ENCODE data around the gene MAB21L2.

Gene MAB21L2

DNA sequence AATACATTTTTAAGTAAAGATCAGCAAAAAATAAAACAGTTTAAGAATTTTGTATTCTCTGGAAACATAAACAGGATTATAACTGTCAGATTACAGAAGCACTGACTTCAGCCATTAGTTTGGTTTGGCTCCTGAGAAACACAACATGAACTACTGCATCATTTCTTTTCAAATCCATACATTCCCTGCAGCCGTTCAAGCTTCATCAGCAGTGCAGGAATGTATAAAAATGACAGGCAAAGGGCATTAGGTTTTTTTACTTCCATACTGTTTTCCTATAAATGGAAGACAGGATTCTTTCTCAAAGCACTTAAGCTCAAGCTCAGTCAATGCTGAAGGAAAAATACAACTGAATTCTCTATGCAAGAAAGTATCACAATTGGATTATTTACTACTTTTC is 4.2 kb upstream of the MAB21L2 start:
- Histone ChIP-seq H3K4me3 (ENCODE audit: low read length) (no peak overlapping the region), H3K27me3 (ENCODE audit: control insufficient read depth, insufficient read depth, low read length) (no peaks in the 10 kb centered on the region), H3K9me3 (replicated peaks; ENCODE audit: low read length) (no peaks in the 10 kb centered on the region), H3K4me1 (ENCODE audit: control insufficient read depth, insufficient read depth, low read length) (peaks cover 13% of the 10 kb centered on the region), H3K9ac (ENCODE audit: low read depth, low read length) (no peak overlapping the region), H3K4me2 (ENCODE audit: low read length) (no peak overlapping the region), H3K36me3 (ENCODE audit: insufficient read depth, low read length) (peaks cover under 1% of the 10 kb centered on the region)

DNA sequence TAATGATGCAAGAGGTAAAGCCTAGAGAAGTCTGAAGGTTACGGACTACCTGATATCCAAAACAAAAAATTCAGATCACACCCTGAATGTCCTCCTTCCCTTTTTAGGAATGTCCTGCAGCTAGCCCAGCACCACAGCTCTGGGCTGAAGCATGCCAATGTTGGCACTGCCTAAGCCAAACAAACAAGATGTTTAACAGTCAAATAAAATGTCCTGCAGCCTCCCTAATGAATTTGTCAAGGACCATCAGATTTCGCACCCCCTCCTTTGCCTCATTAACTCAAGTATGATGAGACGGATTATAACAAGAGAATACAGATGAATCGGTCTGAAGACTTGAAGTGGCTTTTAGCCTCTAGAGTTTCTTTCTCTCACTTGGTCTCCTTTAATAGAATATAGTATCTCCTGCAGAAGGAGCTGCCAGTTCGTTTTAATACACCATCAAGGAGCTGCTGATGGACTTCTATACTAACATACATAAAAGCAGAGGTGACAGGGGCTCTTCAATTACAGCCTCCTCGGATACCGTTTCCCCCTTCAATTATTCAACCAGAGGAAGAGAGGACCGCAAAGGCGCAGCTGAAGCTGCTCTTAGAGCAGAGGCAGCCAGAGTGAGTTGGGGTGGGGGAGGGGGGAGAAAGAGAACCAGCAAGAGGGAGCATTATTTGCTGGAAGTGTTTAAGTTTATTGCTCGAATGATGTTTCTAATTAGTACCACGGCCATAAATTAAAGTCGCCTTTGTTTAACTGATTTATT is 3.0 kb upstream of the MAB21L2 start:
- Histone ChIP-seq H3K27me3 (ENCODE audit: control insufficient read depth, insufficient read depth, low read length) (no peaks in the 10 kb centered on the region), H3K4me3 (ENCODE audit: low read length) (peak overlapping the region; percentile 85), H3K9me3 (replicated peaks; ENCODE audit: low read length) (no peaks in the 10 kb centered on the region), H3K36me3 (ENCODE audit: insufficient read depth, low read length) (peaks cover 5% of the 10 kb centered on the region), H3K9ac (ENCODE audit: low read depth, low read length) (peak overlapping the region; percentile 78), H3K4me2 (ENCODE audit: low read length) (peak overlapping the region; percentile 93), H3K4me1 (ENCODE audit: control insufficient read depth, insufficient read depth, low read length) (peaks cover 7% of the 10 kb centered on the region)

DNA sequence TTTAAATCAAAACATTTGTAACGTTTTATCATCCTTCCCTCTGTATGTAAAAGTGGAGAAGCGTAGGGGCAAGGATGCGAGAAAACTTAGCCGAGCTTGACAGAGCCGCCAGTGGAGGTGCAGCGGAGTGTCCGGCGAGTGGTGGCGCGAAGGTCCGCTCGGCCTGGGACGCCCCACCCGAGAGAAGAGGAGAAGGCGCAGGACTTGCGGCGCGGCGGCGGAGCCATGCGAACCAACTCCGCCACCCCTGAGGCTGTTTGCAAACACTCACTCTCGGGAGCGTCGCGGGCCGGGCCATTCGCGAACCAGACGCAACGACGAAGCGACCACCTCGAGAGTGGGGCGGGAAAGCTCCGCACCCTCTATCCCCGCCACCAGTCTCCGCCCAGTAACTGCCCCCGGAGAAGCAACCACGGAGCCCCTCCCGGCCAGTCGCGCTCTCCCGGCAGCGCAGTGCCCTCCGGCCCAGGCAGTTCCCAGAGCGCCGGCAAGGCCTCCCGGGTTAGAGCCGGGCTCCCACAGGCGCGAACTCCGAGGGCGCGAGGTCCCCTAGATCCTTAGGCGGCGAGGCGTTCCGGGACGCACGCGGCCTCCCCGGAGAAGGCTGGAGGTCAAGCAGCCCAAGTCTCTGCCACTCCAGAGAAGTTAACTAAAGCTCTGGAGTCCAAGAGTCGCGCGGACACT is 2.3 kb upstream of the MAB21L2 start:
- Histone ChIP-seq H3K36me3 (ENCODE audit: insufficient read depth, low read length) (peaks cover 5% of the 10 kb centered on the region), H3K27me3 (ENCODE audit: control insufficient read depth, insufficient read depth, low read length) (no peaks in the 10 kb centered on the region), H3K9me3 (replicated peaks; ENCODE audit: low read length) (no peaks in the 10 kb centered on the region), H3K4me1 (ENCODE audit: control insufficient read depth, insufficient read depth, low read length) (peaks cover 7% of the 10 kb centered on the region), H3K4me3 (ENCODE audit: low read length) (peak overlapping the region; percentile 85), H3K9ac (ENCODE audit: low read depth, low read length) (peak overlapping the region; percentile 78), H3K4me2 (ENCODE audit: low read length) (peak overlapping the region; percentile 93)

DNA sequence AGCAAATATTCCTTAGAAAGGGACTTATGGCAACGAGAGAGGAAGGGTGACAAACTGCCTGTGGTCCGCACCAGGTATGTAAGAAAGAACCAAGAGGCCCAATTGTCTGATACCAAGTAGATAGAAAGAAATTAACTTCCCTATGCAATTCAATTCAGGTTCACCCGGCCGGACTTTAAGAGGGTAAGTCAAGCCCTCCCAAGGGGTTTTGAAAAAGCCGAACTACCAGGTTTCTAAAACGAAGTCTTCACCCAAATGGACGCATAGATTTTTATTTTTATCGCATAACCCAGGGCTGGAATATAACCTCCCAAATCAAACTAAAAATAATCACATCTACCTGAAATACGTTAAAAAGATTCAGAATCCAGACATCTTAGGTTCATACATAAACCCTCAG is 1.6 kb upstream of the MAB21L2 start:
- peak overlapping the region; percentile 93 for H3K4me2 ChIP-seq (ENCODE audit: low read length)

DNA sequence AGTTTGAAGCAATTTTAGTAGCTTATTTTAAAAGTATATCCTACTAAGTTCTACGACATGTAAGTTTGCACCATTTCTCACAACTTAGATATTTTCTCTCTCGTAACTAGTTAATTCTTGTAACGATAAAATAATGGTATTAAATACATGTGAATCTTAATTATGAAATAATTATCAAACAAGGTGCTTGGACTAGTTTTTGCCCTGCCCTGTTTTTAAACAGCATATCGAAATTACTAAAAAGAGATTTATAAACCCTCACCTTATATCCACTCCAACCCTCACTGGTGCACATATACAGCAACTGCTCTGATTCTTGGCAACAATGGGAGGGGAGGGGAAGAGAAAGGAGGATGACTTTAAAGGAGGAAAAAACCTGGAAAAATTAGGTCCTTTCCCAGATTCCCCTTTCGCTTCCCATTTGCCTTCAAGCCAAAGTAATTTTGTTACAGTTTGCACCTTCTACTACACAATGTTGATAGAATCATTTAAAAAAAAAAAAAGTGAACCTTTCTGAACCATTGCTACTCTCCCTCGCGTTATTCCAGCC is 820 bp upstream of the MAB21L2 start:
- Histone ChIP-seq H3K4me2 (ENCODE audit: low read length) (no peak overlapping the region), H3K36me3 (ENCODE audit: insufficient read depth, low read length) (peaks cover 5% of the 10 kb centered on the region), H3K4me3 (ENCODE audit: low read length) (no peak overlapping the region)

More for the DNA sequence above, 1.6 kb upstream of the MAB21L2 start:
- no peaks in the 10 kb centered on the region for H3K9me3 ChIP-seq (replicated peaks; ENCODE audit: low read length)
- no peaks in the 10 kb centered on the region for H3K27me3 ChIP-seq (ENCODE audit: control insufficient read depth, insufficient read depth, low read length)
- peaks cover 5% of the 10 kb centered on the region for H3K36me3 ChIP-seq (ENCODE audit: insufficient read depth, low read length)
- H3K4me3 ChIP-seq (ENCODE audit: low read length), result peak overlapping the region; percentile 85
- peaks cover 7% of the 10 kb centered on the region for H3K4me1 ChIP-seq (ENCODE audit: control insufficient read depth, insufficient read depth, low read length)
- H3K9ac ChIP-seq (ENCODE audit: low read depth, low read length), result peak overlapping the region; percentile 78

DNA sequence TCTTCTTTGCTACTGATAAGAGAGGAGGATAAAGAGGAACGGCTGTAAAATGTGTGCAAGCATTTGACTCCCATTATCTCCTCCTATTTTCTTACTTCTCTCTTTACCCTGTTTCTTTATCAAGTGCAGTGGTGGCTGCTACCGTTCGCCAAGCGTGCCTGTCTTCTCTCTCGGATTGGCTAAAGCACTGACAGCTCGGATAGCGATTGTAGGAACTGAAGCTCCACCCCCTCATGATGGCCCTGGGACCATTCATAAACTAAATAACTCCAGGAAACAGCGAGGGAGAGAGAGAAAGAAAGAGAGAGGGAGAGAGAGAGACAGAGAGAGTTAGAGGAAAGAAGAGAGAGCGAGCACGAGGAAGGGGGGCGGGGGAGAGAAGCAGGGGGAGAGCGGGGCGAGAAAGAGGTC is 305 bp upstream of the MAB21L2 start:
- Histone ChIP-seq H3K27me3 (ENCODE audit: control insufficient read depth, insufficient read depth, low read length) (no peaks in the 10 kb centered on the region), H3K4me1 (ENCODE audit: control insufficient read depth, insufficient read depth, low read length) (peaks cover 7% of the 10 kb centered on the region), H3K36me3 (ENCODE audit: insufficient read depth, low read length) (peaks cover 5% of the 10 kb centered on the region), H3K4me3 (ENCODE audit: low read length) (no peak overlapping the region), H3K9me3 (replicated peaks; ENCODE audit: low read length) (no peaks in the 10 kb centered on the region), H3K4me2 (ENCODE audit: low read length) (no peak overlapping the region), H3K9ac (ENCODE audit: low read depth, low read length) (no peak overlapping the region)

More for the DNA sequence above, 820 bp upstream of the MAB21L2 start:
- H3K27me3 ChIP-seq (ENCODE audit: control insufficient read depth, insufficient read depth, low read length), result no peaks in the 10 kb centered on the region
- H3K9me3 ChIP-seq (replicated peaks; ENCODE audit: low read length), result no peaks in the 10 kb centered on the region
- H3K4me1 ChIP-seq (ENCODE audit: control insufficient read depth, insufficient read depth, low read length), result peaks cover 7% of the 10 kb centered on the region
- no peak overlapping the region for H3K9ac ChIP-seq (ENCODE audit: low read depth, low read length)

DNA sequence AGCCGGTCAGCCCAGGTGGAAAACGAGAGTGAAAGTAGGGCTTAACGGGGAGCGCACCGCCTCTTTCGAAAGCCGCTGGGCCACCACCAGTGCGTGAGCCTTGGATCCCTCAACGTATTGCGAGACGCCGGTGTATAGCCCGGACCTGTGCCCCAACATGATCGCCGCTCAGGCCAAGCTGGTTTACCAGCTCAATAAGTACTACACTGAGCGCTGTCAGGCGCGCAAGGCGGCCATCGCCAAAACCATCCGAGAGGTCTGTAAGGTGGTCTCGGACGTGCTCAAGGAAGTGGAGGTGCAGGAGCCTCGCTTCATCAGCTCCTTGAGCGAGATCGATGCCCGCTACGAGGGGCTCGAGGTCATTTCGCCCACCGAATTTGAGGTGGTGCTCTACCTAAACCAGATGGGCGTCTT is 929 bp downstream of the MAB21L2 start:
- Histone ChIP-seq H3K4me3 (ENCODE audit: low read length) (no peak overlapping the region), H3K36me3 (ENCODE audit: insufficient read depth, low read length) (peaks cover 5% of the 10 kb centered on the region), H3K9ac (ENCODE audit: low read depth, low read length) (no peak overlapping the region), H3K9me3 (replicated peaks; ENCODE audit: low read length) (no peaks in the 10 kb centered on the region), H3K27me3 (ENCODE audit: control insufficient read depth, insufficient read depth, low read length) (no peaks in the 10 kb centered on the region), H3K4me1 (ENCODE audit: control insufficient read depth, insufficient read depth, low read length) (peaks cover 7% of the 10 kb centered on the region), H3K4me2 (ENCODE audit: low read length) (no peak overlapping the region)

DNA sequence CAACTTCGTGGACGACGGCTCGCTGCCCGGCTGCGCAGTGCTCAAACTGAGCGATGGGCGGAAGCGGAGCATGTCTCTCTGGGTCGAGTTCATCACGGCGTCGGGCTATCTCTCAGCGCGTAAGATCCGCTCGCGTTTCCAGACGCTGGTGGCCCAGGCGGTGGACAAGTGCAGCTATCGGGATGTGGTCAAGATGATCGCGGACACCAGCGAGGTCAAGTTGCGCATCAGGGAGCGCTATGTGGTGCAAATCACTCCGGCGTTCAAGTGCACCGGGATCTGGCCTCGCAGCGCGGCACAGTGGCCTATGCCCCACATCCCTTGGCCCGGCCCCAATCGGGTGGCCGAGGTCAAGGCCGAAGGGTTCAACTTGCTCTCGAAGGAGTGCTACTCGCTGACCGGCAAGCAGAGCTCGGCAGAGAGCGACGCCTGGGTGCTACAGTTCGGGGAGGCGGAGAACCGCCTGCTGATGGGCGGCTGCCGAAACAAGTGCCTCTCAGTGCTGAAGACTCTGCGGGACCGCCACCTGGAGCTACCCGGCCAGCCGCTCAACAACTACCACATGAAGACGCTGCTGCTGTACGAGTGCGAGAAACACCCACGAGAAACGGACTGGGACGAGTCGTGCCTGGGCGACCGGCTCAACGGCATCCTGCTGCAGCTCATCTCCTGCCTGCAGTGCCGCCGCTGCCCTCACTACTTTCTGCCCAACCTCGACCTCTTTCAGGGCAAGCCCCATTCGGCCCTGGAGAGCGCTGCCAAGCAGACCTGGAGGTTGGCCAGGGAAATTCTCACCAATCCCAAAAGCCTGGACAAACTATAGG is 1.5 kb downstream of the MAB21L2 start:
- Histone ChIP-seq H3K4me3 (ENCODE audit: low read length) (no peak overlapping the region), H3K27me3 (ENCODE audit: control insufficient read depth, insufficient read depth, low read length) (no peaks in the 10 kb centered on the region), H3K9me3 (replicated peaks; ENCODE audit: low read length) (no peaks in the 10 kb centered on the region), H3K4me2 (ENCODE audit: low read length) (no peak overlapping the region), H3K9ac (ENCODE audit: low read depth, low read length) (no peak overlapping the region), H3K4me1 (ENCODE audit: control insufficient read depth, insufficient read depth, low read length) (peaks cover 6% of the 10 kb centered on the region), H3K36me3 (ENCODE audit: insufficient read depth, low read length) (peaks cover 5% of the 10 kb centered on the region)

DNA sequence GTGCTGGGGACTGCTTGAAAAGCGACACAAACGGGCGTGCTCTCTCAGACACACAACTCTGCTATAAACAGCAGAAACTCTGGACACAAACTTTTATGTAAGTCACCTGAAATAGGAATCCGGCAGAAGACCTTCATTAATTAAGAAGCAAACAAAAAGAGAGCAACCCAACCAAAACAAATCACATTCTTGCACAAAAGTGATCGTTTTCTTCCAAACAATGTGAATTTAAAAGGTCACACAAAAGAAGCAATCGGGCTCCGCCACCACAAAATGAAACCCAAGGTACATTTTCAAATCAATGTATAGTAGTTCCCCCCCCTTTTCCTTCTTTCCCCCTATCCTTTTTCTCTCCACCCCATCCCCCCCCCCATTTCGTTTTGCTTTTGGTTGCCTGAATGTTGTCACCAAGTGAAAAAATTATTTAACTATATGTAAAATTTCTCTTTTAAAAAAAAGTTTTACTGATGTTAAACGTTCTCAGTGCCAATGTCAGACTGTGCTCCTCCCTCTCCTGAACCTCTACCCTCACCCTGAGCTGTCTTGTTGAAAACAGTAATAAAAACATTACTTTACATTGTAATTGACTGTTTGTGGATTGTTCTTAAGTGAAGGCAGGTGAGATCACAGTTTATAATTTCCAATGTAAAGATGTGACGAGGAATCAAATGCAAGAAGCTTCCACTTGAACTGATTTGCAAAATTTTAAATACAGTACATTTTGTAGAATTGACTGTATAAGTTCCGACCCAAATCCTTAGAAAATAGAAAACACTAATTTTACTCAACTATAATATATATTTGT is 2.4 kb downstream of the MAB21L2 start:
- H3K36me3 ChIP-seq (ENCODE audit: insufficient read depth, low read length), result peaks cover 5% of the 10 kb centered on the region
- no peak overlapping the region for H3K9ac ChIP-seq (ENCODE audit: low read depth, low read length)
- no peak overlapping the region for H3K4me2 ChIP-seq (ENCODE audit: low read length)

DNA sequence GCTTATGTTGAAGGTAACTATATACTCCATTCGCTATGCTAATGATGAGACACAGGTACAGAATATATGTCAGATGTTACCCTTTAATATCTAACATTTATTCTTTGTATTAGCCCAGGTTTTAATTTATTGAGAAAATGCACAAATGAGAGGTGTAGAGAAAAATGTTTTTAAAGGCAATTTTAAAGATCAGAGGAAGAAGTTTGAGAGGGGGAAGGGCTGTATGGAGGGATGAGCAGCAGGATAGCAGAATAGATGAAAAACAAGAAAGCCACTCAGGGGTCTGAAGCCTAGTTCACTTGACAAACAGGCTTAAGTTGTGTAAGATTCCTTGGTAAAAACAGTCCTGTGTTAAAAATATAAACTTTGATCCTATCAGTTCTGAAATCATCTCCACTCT is 3.7 kb downstream of the MAB21L2 start:
- Histone ChIP-seq H3K4me3 (ENCODE audit: low read length) (no peak overlapping the region), H3K4me2 (ENCODE audit: low read length) (no peak overlapping the region), H3K36me3 (ENCODE audit: insufficient read depth, low read length) (peaks cover 5% of the 10 kb centered on the region), H3K9ac (ENCODE audit: low read depth, low read length) (no peak overlapping the region), H3K27me3 (ENCODE audit: control insufficient read depth, insufficient read depth, low read length) (no peaks in the 10 kb centered on the region), H3K9me3 (replicated peaks; ENCODE audit: low read length) (no peaks in the 10 kb centered on the region), H3K4me1 (ENCODE audit: control insufficient read depth, insufficient read depth, low read length) (no peaks in the 10 kb centered on the region)

More for the DNA sequence above, 2.4 kb downstream of the MAB21L2 start:
- H3K9me3 ChIP-seq (replicated peaks; ENCODE audit: low read length), result no peaks in the 10 kb centered on the region
- no peaks in the 10 kb centered on the region for H3K27me3 ChIP-seq (ENCODE audit: control insufficient read depth, insufficient read depth, low read length)
- H3K4me1 ChIP-seq (ENCODE audit: control insufficient read depth, insufficient read depth, low read length), result no peaks in the 10 kb centered on the region
- H3K4me3 ChIP-seq (ENCODE audit: low read length), result no peak overlapping the region
